ENCODE results near the gene NUP98.

GRCh38 chr11:3796346-3796745 is 1.0 kb downstream of the NUP98 start:
- TF ChIP-seq CTCF (conservative IDR thresholded peaks at IDR 0.05; ENCODE audit: low read length) = no peak
- TF ChIP-seq EZH2phosphoT487 (IDR thresholded peaks at IDR 0.05; ENCODE audit: borderline replicate concordance) = no peak
